WERI-Rb-1 (cell line): ENCODE results near the gene CLASRP.

Experiments used
- DNase-seq: peaks from one replicate; pipeline ENCODE4 v3.0.0-alpha.2; 2020
- H3K27ac ChIP-seq: fragments of 250-450 bp; sonication (Bioruptor Pico); 2 replicates; pipeline ENCODE4 v1.5.1; 2020; ENCODE audit warnings: mild to moderate bottlenecking, moderate library complexity
- H3K27me3 ChIP-seq: fragments of 250-450 bp; sonication (Bioruptor Pico); 2 replicates; pipeline ENCODE4 v1.5.1; 2021; ENCODE audit warnings: mild to moderate bottlenecking, low read depth, moderate library complexity; ENCODE audit not compliant: insufficient read depth, severe bottlenecking
- H3K36me3 ChIP-seq: fragments of 250-450 bp; sonication (Bioruptor Pico); 2 replicates; pipeline ENCODE4 v1.5.1; 2020; ENCODE audit warnings: mild to moderate bottlenecking, moderate library complexity
- H3K4me3 ChIP-seq: 2 replicates; pipeline ENCODE4 v1.5.1; 2011; ENCODE audit warnings: low read depth, mild to moderate bottlenecking, control low read depth, low read length
- H3K9me3 ChIP-seq: fragments of 250-450 bp; sonication (Bioruptor Pico); 2 replicates; pipeline ENCODE4 v1.5.1; 2021; ENCODE audit warnings: mild to moderate bottlenecking, moderate library complexity; ENCODE audit not compliant: severe bottlenecking
- CTCF ChIP-seq: IDR thresholded peaks from 2 replicates; pipeline ENCODE4 v1.5.1; 2011; ENCODE audit warnings: low read depth, mild to moderate bottlenecking, control low read depth, inconsistent platforms, low read length

The CLASRP gene

GRCh38 chr19:45090034-45090433, 51.2 kb downstream of the CLASRP start:
- no peaks in the 10 kb centered on the region for H3K27me3 ChIP-seq
- H3K36me3 ChIP-seq: peaks cover 45% of the 10 kb centered on the region
- H3K27ac ChIP-seq: no peak overlapping the region
- H3K4me3 ChIP-seq: no peak overlapping the region
- no peak for TF ChIP-seq CTCF
- DNase-seq: no peak
- H3K9me3 ChIP-seq: no peaks in the 10 kb centered on the region

- no peak for DNase-seq
- no peaks in the 10 kb centered on the region for H3K27me3 ChIP-seq
- peak overlapping the region; percentile 100 for H3K27ac ChIP-seq
- H3K9me3 ChIP-seq: no peaks in the 10 kb centered on the region
- peak overlapping the region; percentile 98 for H3K4me3 ChIP-seq
- H3K36me3 ChIP-seq: peaks cover 45% of the 10 kb centered on the region
- no peak for TF ChIP-seq CTCF
Measured at GRCh38 chr19:45090606-45091005, 51.8 kb downstream of the CLASRP start.

- no peak for TF ChIP-seq CTCF
- peaks cover 45% of the 10 kb centered on the region for H3K36me3 ChIP-seq
- H3K27me3 ChIP-seq: no peaks in the 10 kb centered on the region
- DNase-seq: peak; percentile 98
- no peaks in the 10 kb centered on the region for H3K9me3 ChIP-seq
- peak overlapping the region; percentile 100 for H3K27ac ChIP-seq
- H3K4me3 ChIP-seq: peak overlapping the region; percentile 98
Measured at GRCh38 chr19:45091031-45091923, 52.4 kb downstream of the CLASRP start.

GRCh38 chr19:45092747-45093678, 54.2 kb downstream of the CLASRP start, which contains the start of gene PPP1R37:
Gene PPP1R37, plus strand, starts transcription at chr19:45093179. Its CDS starts 147 bp downstream, at chr19:45093326.
- H3K27ac ChIP-seq: peak within 1 kb of the TSS; percentile 100
- H3K36me3 ChIP-seq: peaks cover 35% of the 10 kb centered on the region
- no peaks in the 10 kb centered on the region for H3K27me3 ChIP-seq
- DNase-seq: peak; percentile 96
- H3K4me3 ChIP-seq: peak within 1 kb of the TSS; percentile 98
- no peak for TF ChIP-seq CTCF
- no peaks in the 10 kb centered on the region for H3K9me3 ChIP-seq

- no peak for TF ChIP-seq CTCF
- H3K27me3 ChIP-seq: no peaks in the 10 kb centered on the region
- no peaks in the 10 kb centered on the region for H3K9me3 ChIP-seq
- peaks cover 32% of the 10 kb centered on the region for H3K36me3 ChIP-seq
- no peak for DNase-seq
- H3K27ac ChIP-seq: no peak overlapping the region
- H3K4me3 ChIP-seq: peak overlapping the region; percentile 98
Measured at GRCh38 chr19:45094137-45094536, 55.3 kb downstream of the CLASRP start.
